AG04449 (cell line): Measurements from ENCODE around the gene ASB10.
A peak's percentile ranks its signal among the peaks of the same experiment; 100 is the strongest.

Source experiments
- CTCF ChIA-PET: fragments of 350-600 bp; formaldehyde crosslinking; extraction: SDS; loops from one replicate; lab custom pipeline; 2021; ENCODE audit warnings: antibody characterized with exemption; lab: Yijun Ruan, JAX
- POLR2A ChIA-PET: fragments of 400-600, 350-600 bp; formaldehyde crosslinking; extraction: SDS; loops from one replicate; lab custom pipeline; 2020; ENCODE audit warnings: antibody characterized with exemption, inconsistent platforms; lab: Yijun Ruan, JAX
- DNase-seq: peaks from one replicate; pipeline ENCODE4 v3.0.0-alpha.2; 2010; ENCODE audit warnings: low read depth, low spot score
- H3K4me3 ChIP-seq: 2 replicates; pipeline ENCODE4 v1.5.1; 2011; ENCODE audit warnings: low read depth, mild to moderate bottlenecking, control low read depth, low read length
- TF ChIP-seq, protein P1 (sequence below): IDR thresholded peaks from one replicate; pipeline ENCODE4 v1.5.1; 2011; ENCODE audit warnings: mild to moderate bottlenecking, moderate library complexity, low read length, control low read depth, inconsistent platforms; ENCODE audit not compliant: insufficient read depth; ENCODE audit errors: missing control alignments

Gene ASB10

DNA sequence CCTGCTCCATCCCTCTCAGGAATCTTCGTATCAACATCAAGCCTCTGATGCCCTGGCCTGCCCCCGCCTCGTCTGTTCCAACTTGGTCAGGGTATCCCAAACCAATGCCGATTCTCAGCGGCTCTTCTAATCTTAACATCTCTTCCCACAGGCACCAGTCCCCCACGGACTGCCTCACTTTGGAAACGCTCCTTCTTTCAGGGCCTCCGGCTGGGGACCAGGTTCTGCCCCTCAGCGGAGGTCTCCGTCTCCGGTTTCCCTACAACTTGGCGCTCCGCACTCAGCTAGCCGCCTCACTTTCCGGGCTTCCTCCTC is 39.5 kb upstream of the ASB10 start:
- CTCF ChIA-PET = interaction anchor here (0.6 to 8.5 kb wide), 6 partner anchors 10 to 208 kb away, joined by 3 to 109 read pairs (median 4); no protein-coding TSS in a partner anchor
- peak overlapping the region; percentile 89 for H3K4me3 ChIP-seq
- DNase-seq = no peak
- POLR2A ChIA-PET = interaction anchor here (0.7 to 1.7 kb wide), 6 partner anchors 10 to 542 kb away, joined by 3 to 16 read pairs (median 8); no protein-coding TSS in a partner anchor
- TF ChIP-seq, protein P1, sequence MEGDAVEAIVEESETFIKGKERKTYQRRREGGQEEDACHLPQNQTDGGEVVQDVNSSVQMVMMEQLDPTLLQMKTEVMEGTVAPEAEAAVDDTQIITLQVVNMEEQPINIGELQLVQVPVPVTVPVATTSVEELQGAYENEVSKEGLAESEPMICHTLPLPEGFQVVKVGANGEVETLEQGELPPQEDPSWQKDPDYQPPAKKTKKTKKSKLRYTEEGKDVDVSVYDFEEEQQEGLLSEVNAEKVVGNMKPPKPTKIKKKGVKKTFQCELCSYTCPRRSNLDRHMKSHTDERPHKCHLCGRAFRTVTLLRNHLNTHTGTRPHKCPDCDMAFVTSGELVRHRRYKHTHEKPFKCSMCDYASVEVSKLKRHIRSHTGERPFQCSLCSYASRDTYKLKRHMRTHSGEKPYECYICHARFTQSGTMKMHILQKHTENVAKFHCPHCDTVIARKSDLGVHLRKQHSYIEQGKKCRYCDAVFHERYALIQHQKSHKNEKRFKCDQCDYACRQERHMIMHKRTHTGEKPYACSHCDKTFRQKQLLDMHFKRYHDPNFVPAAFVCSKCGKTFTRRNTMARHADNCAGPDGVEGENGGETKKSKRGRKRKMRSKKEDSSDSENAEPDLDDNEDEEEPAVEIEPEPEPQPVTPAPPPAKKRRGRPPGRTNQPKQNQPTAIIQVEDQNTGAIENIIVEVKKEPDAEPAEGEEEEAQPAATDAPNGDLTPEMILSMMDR = no peak

DNA sequence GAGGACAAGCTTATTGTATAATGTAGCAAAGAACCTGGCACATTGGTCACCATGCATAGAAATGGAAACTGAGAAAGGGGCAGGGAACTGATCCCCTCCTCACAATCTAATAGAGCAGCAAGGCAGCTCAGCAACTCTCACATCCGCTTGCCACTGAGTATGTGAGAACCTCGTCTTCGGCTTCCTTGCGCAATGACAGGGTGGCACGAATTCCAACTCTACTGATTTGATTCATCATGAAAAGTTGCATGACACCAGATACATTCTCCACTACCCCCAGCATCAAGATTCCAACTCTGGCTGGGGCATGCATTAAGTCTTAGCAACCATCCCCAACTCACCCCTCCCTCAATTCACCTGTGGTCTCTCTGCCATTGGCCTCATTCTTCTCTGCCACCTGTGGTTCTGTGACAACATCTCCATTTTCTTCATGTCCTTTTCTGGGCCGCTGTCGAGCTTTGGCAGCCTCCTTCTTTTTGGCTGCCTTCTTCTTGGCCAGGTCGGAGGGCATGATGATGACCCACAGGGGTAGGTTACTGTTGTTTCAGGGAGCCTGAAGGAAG is 39.0 kb upstream of the ASB10 start:
- H3K4me3 ChIP-seq = peak overlapping the region; percentile 89
- DNase-seq = no peak
- TF ChIP-seq, protein P1 = no peak
- ChIA-PET POLR2A (interaction anchor here (1.7 kb wide), 1 partner anchor 10 kb away, joined by 16 read pairs; no protein-coding TSS in a partner anchor), CTCF (interaction anchor here (1.0 to 8.5 kb wide), 3 partner anchors 13 to 102 kb away, joined by 3 to 109 read pairs (median 6); no protein-coding TSS in a partner anchor)

DNA sequence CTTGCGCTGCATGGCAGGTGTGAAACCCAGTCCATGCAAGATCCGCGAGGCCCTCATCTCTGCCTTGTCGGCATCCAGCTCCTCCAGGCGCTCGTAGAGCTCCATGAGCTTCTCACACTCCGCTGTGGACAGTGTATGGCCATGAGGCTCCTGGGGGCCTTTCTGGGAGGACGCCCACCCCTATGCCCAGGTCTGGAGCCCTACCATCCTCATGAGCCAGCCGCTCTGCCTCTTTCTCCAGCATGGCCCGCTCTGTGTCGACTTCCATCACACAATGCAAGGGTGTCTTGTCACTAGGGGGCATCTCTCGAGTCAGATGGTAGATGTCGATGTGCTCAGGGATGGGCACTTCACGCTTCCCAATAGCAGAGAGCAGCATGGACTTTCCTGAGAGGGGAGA is 36.7 kb upstream of the ASB10 start:
- CTCF ChIA-PET = interaction anchor here (1.2 to 8.5 kb wide), 2 partner anchors 20 to 91 kb away, joined by 3 to 109 read pairs; no protein-coding TSS in a partner anchor

DNA sequence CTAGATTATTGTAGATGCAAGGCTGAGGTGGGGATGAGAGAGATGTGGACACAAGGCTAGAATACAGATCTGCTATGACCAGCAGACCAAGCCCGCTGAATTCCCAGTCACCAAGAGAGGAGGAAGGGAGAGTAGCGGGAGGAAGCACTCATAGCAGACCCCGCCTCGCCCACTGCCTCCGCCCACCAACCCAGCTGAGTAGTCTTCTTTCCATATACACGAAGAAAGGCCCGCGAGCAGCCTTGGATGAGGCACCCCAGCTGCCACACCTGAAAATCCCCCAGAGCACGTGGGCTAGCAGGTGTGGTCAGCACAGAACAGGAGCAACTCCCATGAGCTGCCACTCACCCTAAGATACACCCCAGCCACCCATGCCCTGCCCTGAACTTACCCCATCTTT is 31.1 kb upstream of the ASB10 start:
- no peak overlapping the region for H3K4me3 ChIP-seq
- DNase-seq = no peak
- POLR2A ChIA-PET = interaction anchor here (0.6 to 1.3 kb wide), 2 partner anchors 9 to 30 kb away, joined by 3 read pairs; partner anchors contain the start of genes ABCF2 and SMARCD3
- CTCF ChIA-PET = interaction anchor here (1.3 kb wide), 1 partner anchor 9 kb away, joined by 3 read pairs; the partner anchor contains the start of gene ABCF2
- TF ChIP-seq, protein P1 = no peak

More for the DNA sequence above, 36.7 kb upstream of the ASB10 start:
- H3K4me3 ChIP-seq = no peak overlapping the region
- POLR2A ChIA-PET = interaction anchor here (0.7 kb wide), 1 partner anchor 457 kb away, joined by 5 read pairs; no protein-coding TSS in a partner anchor
- TF ChIP-seq, protein P1 = no peak
- DNase-seq = no peak

DNA sequence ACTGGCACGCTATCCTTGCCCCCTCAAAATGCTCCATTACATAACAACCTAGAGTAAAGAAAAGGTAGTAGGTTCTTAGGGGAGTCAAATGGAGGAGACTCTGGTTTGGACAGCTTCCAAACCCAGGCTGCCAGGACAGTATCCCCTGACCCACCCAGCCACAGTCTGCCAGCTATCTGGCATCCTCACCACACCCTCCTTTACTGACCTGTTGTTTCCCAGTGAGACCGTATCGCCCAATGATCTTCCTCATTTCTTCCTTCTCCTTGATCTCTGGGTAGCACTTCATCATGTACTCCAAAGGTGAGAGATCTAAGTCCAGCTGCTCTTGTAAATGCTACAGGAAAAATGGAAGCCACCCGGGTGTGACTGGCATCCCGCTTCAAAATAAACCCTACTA is 28.3 kb upstream of the ASB10 start:
- ChIA-PET CTCF (interaction anchor here (0.8 to 1.4 kb wide), 2 partner anchors 9 to 230 kb away, joined by 3 read pairs; no protein-coding TSS in a partner anchor), POLR2A (no interaction called here)
- H3K4me3 ChIP-seq = no peak overlapping the region
- TF ChIP-seq, protein P1 = no peak
- DNase-seq = no peak

DNA sequence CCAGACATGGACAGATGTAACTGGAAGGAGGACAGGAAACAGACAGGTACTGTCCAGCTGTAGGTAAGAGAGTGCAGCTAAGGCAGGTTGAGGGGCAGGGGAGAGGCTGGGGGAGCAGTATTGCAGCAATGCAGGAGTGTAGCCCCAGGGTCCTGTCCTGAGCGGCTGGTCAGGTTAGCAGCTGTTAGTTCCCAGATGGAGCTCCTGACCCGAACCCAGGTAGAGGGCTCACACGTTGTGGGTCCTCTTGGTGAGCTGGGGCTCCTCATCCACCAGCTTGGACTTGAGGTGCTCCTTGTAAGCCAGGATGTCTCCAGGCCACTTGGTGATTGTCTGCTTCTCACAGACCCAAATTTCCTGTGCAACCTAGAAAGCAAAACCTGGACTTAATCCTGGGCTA is 26.8 kb upstream of the ASB10 start:
- POLR2A ChIA-PET = interaction anchor here (2.7 kb wide), 1 partner anchor 13 kb away, joined by 8 read pairs; the partner anchor contains the start of gene ABCF2
- CTCF ChIA-PET = no interaction called here
- TF ChIP-seq, protein P1 = no peak

More for the DNA sequence above, 26.8 kb upstream of the ASB10 start:
- DNase-seq = no peak
- no peak overlapping the region for H3K4me3 ChIP-seq
